Measurements from ENCODE around the gene ZMYM3.

Gene ZMYM3

DNA sequence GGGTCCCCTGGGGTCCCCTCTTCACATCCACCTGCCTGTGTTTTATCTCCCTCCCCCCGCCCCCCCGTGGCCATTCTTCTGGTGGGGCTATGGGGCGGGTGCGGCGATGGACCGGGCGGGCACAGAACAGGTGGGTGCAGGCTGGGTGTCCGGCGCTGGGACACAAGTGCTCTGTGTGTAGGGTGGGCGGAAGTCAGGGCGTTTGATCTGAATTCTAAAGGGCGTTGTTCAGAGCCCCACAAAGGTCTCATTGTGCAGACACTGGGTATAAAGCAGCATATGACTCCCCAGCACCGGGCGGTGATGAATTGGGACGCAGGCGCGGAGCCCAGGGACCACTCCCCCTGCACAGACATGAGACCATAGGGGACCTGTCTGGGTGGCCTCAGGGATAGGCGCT is 31.0 kb downstream of the ZMYM3 start, which contains the start of gene GJB1:
Gene GJB1 (plus strand): TSS at position 296 of the 400 bp plus-strand sequence. CDS start 484 bp downstream, outside the sequence.
- no peaks in the 10 kb centered on the region for H3K9me3 ChIP-seq (ENCODE audit: control insufficient read depth, insufficient read depth, low read length)
- H3K27me3 ChIP-seq (ENCODE audit: control insufficient read depth, low read length), result no peaks in the 10 kb centered on the region
- TF ChIP-seq, protein P1, sequence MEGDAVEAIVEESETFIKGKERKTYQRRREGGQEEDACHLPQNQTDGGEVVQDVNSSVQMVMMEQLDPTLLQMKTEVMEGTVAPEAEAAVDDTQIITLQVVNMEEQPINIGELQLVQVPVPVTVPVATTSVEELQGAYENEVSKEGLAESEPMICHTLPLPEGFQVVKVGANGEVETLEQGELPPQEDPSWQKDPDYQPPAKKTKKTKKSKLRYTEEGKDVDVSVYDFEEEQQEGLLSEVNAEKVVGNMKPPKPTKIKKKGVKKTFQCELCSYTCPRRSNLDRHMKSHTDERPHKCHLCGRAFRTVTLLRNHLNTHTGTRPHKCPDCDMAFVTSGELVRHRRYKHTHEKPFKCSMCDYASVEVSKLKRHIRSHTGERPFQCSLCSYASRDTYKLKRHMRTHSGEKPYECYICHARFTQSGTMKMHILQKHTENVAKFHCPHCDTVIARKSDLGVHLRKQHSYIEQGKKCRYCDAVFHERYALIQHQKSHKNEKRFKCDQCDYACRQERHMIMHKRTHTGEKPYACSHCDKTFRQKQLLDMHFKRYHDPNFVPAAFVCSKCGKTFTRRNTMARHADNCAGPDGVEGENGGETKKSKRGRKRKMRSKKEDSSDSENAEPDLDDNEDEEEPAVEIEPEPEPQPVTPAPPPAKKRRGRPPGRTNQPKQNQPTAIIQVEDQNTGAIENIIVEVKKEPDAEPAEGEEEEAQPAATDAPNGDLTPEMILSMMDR (IDR thresholded peaks at IDR 0.05; ENCODE audit: low read depth, low read length, poor library complexity, severe bottlenecking), result no peak
- no peak for TF ChIP-seq EZH2phosphoT487 (IDR thresholded peaks at IDR 0.05; ENCODE audit: borderline replicate concordance, low read length)
- H3K4me3 ChIP-seq (ENCODE audit: low read length), result no peak within 1 kb of the TSS
- H4K20me1 ChIP-seq (ENCODE audit: control insufficient read depth, insufficient read depth, low read depth, low read length), result no peaks in the 10 kb centered on the region
- no peaks in the 10 kb centered on the region for H3K79me2 ChIP-seq (ENCODE audit: control insufficient read depth, low read length)
- no peaks in the 10 kb centered on the region for H3K4me1 ChIP-seq (ENCODE audit: control insufficient read depth, low read length)
- no peak within 1 kb of the TSS for H3K27ac ChIP-seq (ENCODE audit: low read depth, low read length)
- no peaks in the 10 kb centered on the region for H3K36me3 ChIP-seq (ENCODE audit: control insufficient read depth, low read length)
- H3K9me2 ChIP-seq (replicated peaks; ENCODE audit: control insufficient read depth, low read length), result no peaks in the 10 kb centered on the region
- H3F3A ChIP-seq (ENCODE audit: control insufficient read depth, insufficient read depth), result no peaks in the 10 kb centered on the region
- no peak within 1 kb of the TSS for H3K4me2 ChIP-seq (ENCODE audit: low read length)

DNA sequence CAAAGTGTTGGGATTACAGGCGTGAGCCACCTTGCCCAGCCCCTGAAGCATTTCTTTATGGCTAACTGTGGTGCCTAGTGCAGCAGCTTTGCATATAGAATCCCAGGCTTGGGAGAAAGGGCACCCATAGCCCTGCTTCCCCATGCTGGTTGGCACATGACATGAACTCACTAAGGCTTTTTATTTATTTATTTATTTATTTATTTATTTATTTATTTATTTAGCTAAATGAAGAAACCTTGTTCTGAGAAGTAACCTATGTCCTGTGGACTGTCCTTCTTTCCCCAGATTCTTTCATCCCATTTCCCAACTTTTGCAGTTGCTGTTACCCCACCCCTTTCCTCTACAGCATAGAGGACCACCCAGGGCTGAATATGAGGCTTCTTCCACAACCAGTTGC is 32.8 kb downstream of the ZMYM3 start:
- Histone ChIP-seq H3K4me1 (ENCODE audit: control insufficient read depth, low read length) (peaks cover 6% of the 10 kb centered on the region), H3K36me3 (ENCODE audit: control insufficient read depth, low read length) (no peaks in the 10 kb centered on the region), H3F3A (ENCODE audit: control insufficient read depth, insufficient read depth) (no peaks in the 10 kb centered on the region), H3K9me3 (ENCODE audit: control insufficient read depth, insufficient read depth, low read length) (no peaks in the 10 kb centered on the region), H3K9me2 (replicated peaks; ENCODE audit: control insufficient read depth, low read length) (no peaks in the 10 kb centered on the region), H3K4me3 (ENCODE audit: low read length) (no peak overlapping the region), H3K79me2 (ENCODE audit: control insufficient read depth, low read length) (no peaks in the 10 kb centered on the region), H4K20me1 (ENCODE audit: control insufficient read depth, insufficient read depth, low read depth, low read length) (no peaks in the 10 kb centered on the region), H3K4me2 (ENCODE audit: low read length) (no peak overlapping the region), H3K27me3 (ENCODE audit: control insufficient read depth, low read length) (no peaks in the 10 kb centered on the region), H3K27ac (ENCODE audit: low read depth, low read length) (no peak overlapping the region)
- TF ChIP-seq, protein P1 (IDR thresholded peaks at IDR 0.05; ENCODE audit: low read depth, low read length, poor library complexity, severe bottlenecking), result no peak
- TF ChIP-seq EZH2phosphoT487 (IDR thresholded peaks at IDR 0.05; ENCODE audit: borderline replicate concordance, low read length), result no peak

DNA sequence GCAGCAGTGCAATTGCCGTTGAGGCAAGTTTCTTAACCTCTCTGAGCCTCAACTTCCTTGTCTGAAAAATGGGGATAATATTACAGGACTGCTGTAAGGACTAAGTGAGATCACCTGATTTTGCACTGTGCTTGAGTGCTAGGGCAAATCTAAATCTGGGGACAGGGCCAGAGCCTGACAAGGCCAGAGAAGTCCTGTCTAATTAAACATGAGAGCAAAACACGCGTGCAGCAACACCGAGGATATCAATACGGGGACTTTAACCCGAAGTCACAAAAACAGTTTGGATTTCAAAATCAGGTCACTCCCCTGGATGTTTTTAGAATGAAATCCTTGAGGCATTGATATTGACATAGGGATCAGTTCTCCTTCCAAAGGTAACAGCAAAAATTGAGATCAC is 36.6 kb downstream of the ZMYM3 start:
- Histone ChIP-seq H4K20me1 (ENCODE audit: control insufficient read depth, insufficient read depth, low read depth, low read length) (no peaks in the 10 kb centered on the region), H3K27ac (ENCODE audit: low read depth, low read length) (no peak overlapping the region), H3K27me3 (ENCODE audit: control insufficient read depth, low read length) (no peaks in the 10 kb centered on the region), H3K4me1 (ENCODE audit: control insufficient read depth, low read length) (peaks cover 8% of the 10 kb centered on the region), H3K36me3 (ENCODE audit: control insufficient read depth, low read length) (no peaks in the 10 kb centered on the region), H3F3A (ENCODE audit: control insufficient read depth, insufficient read depth) (no peaks in the 10 kb centered on the region), H3K9me2 (replicated peaks; ENCODE audit: control insufficient read depth, low read length) (no peaks in the 10 kb centered on the region), H3K4me2 (ENCODE audit: low read length) (no peak overlapping the region), H3K4me3 (ENCODE audit: low read length) (no peak overlapping the region), H3K79me2 (ENCODE audit: control insufficient read depth, low read length) (no peaks in the 10 kb centered on the region), H3K9me3 (ENCODE audit: control insufficient read depth, insufficient read depth, low read length) (no peaks in the 10 kb centered on the region)
- TF ChIP-seq EZH2phosphoT487 (IDR thresholded peaks at IDR 0.05; ENCODE audit: borderline replicate concordance, low read length), result no peak
- TF ChIP-seq, protein P1 (IDR thresholded peaks at IDR 0.05; ENCODE audit: low read depth, low read length, poor library complexity, severe bottlenecking), result no peak
